Neural cell (in vitro differentiated cells): ENCODE measurements around the gene PKP1. TPM values are rescaled to one million over a fixed set of nuclear protein-coding genes. Genes with fewer than 3 reads are reported as not detected.

ENCODE experiments used
- H2AFZ ChIP-seq: fragments of 200-600, 300-800 bp; sonication (generic), shearing (Covaris generic); 2 replicates; pipeline ENCODE4 v1.6.0; 2014; ENCODE audit warnings: low read depth, mild to moderate bottlenecking, antibody characterized with exemption, low read length, moderate library complexity
- H3F3A ChIP-seq: fragments of 200-600 bp; shearing (Covaris generic); 2 replicates; pipeline ENCODE4 v1.6.1; 2016; ENCODE audit warnings: mild to moderate bottlenecking, moderate library complexity, mixed read lengths, antibody characterized with exemption, low read length; ENCODE audit not compliant: insufficient read depth, poor library complexity, severe bottlenecking
- H3K27ac ChIP-seq: fragments of 200-600, 300-800 bp; sonication (generic), shearing (Covaris generic); 2 replicates; pipeline ENCODE4 v1.5.1; 2014; ENCODE audit warnings: mild to moderate bottlenecking, low read length, moderate library complexity
- H3K27me3 ChIP-seq: fragments of 300-800, 200-600 bp; sonication (generic), shearing (Covaris generic); 2 replicates; pipeline ENCODE4 v1.6.0; 2014; ENCODE audit warnings: mild to moderate bottlenecking, low read depth, low read length, moderate library complexity; ENCODE audit not compliant: insufficient read depth
- H3K36me3 ChIP-seq: fragments of 300-800, 200-600 bp; sonication (generic), shearing (Covaris generic); 2 replicates; pipeline ENCODE4 v1.5.1; 2014; ENCODE audit warnings: mild to moderate bottlenecking, antibody characterized with exemption, low read length, moderate library complexity; ENCODE audit not compliant: insufficient read depth
- H3K4me2 ChIP-seq: fragments of 300-800, 200-600 bp; sonication (generic), shearing (Covaris generic); 2 replicates; pipeline ENCODE4 v1.6.0; 2014; ENCODE audit warnings: mild to moderate bottlenecking, low read length
- H3K4me3 ChIP-seq: fragments of 300-800, 200-600 bp; sonication (generic), shearing (Covaris generic); 2 replicates; pipeline ENCODE4 v1.5.1; 2014; ENCODE audit warnings: mild to moderate bottlenecking, low read length, moderate library complexity
- H3K79me2 ChIP-seq: fragments of 200-600 bp; shearing (Covaris generic); replicated peaks from 2 replicates; pipeline ENCODE4 v1.6.0; 2014; ENCODE audit warnings: mild to moderate bottlenecking, low read length, moderate library complexity; ENCODE audit not compliant: insufficient read depth
- H3K9ac ChIP-seq: fragments of 300-800, 200-600 bp; sonication (generic), shearing (Covaris generic); 2 replicates; pipeline ENCODE4 v1.6.1; 2016; ENCODE audit warnings: mild to moderate bottlenecking, low read length, mixed read lengths
- H3K9me2 ChIP-seq: fragments of 200-600 bp; shearing (Covaris generic); 2 replicates; pipeline ENCODE4 v1.6.1; 2016; ENCODE audit warnings: mild to moderate bottlenecking, low read length, mixed read lengths; ENCODE audit not compliant: insufficient read depth
- H3K9me3 ChIP-seq: fragments of 200-600, 300-800 bp; sonication (generic), shearing (Covaris generic); 2 replicates; pipeline ENCODE4 v1.6.1; 2016; ENCODE audit warnings: mild to moderate bottlenecking, mixed run types, low read length, moderate library complexity, mixed read lengths
- H4K20me1 ChIP-seq: fragments of 200-600 bp; shearing (Covaris generic); 2 replicates; pipeline ENCODE4 v1.6.1; 2016; ENCODE audit warnings: mild to moderate bottlenecking, mixed run types; ENCODE audit not compliant: insufficient read depth
- CTCF ChIP-seq: fragments of 450-650 bp; IDR thresholded peaks from 2 replicates; pipeline ENCODE4 v1.5.1; 2014; ENCODE audit warnings: antibody characterized with exemption, mild to moderate bottlenecking, moderate library complexity; ENCODE audit not compliant: poor library complexity, severe bottlenecking
- EP300 ChIP-seq: fragments of 450-650 bp; conservative IDR thresholded peaks from 2 replicates; pipeline ENCODE4 v1.6.1; 2014; ENCODE audit warnings: antibody characterized with exemption, mild to moderate bottlenecking, moderate library complexity; ENCODE audit not compliant: poor library complexity, severe bottlenecking
- EZH2 ChIP-seq: fragments of 200-600, 300-800 bp; shearing (Covaris generic), sonication (generic); IDR thresholded peaks from 2 replicates; pipeline ENCODE4 v1.6.1; 2014; ENCODE audit warnings: antibody characterized with exemption, low read length, borderline replicate concordance, mild to moderate bottlenecking; ENCODE audit not compliant: insufficient read depth, poor library complexity, severe bottlenecking
- MXI1 ChIP-seq: fragments of 450-650 bp; conservative IDR thresholded peaks from 2 replicates; pipeline ENCODE4 v1.6.1; 2014; ENCODE audit warnings: antibody characterized with exemption, mild to moderate bottlenecking; ENCODE audit not compliant: poor library complexity, severe bottlenecking
- POLR2AphosphoS5 ChIP-seq: IDR thresholded peaks from 2 replicates; pipeline ENCODE4 v1.6.1; 2012
- RAD21 ChIP-seq: fragments of 450-650 bp; conservative IDR thresholded peaks from 2 replicates; pipeline ENCODE4 v1.6.1; 2014; ENCODE audit warnings: antibody characterized with exemption, mild to moderate bottlenecking, moderate library complexity
- REST ChIP-seq: IDR thresholded peaks from 2 replicates; pipeline ENCODE4 v1.6.1; 2012; ENCODE audit warnings: borderline replicate concordance
- SMC3 ChIP-seq: fragments of 450-650 bp; conservative IDR thresholded peaks from 2 replicates; pipeline ENCODE4 v1.6.1; 2014; ENCODE audit warnings: antibody characterized with exemption, mild to moderate bottlenecking, moderate library complexity; ENCODE audit not compliant: poor library complexity
- TAF1 ChIP-seq: IDR thresholded peaks from 2 replicates; pipeline ENCODE4 v1.6.1; 2012; ENCODE audit warnings: low read depth
- polyA plus RNA-seq: library from polyadenylated mRNA; depleted of rRNA; stranded (reverse); fragments of >200 nt; gene quantifications from 2 replicates; pipeline ENCODE4 v1.2.3, GENCODE V29; 2014

Gene PKP1
- polyA plus RNA-seq, 1 donor from 2014 or later = not detected

GRCh38 chr1:201320168-201320788 is 37.0 kb downstream of the PKP1 start:
- Histone ChIP-seq H4K20me1 (no peaks in the 10 kb centered on the region), H3F3A (no peaks in the 10 kb centered on the region), H3K4me3 (no peak overlapping the region), H3K9me2 (no peaks in the 10 kb centered on the region), H2AFZ (no peak overlapping the region), H3K27me3 (no peaks in the 10 kb centered on the region), H3K79me2 (no peaks in the 10 kb centered on the region), H3K4me2 (no peak overlapping the region), H3K27ac (no peak overlapping the region), H3K36me3 (no peaks in the 10 kb centered on the region), H3K9ac (no peak overlapping the region), H3K9me3 (no peaks in the 10 kb centered on the region)
- no peak for TF ChIP-seq TAF1
- no peak for TF ChIP-seq EZH2
- no peak for TF ChIP-seq EP300
- TF ChIP-seq POLR2AphosphoS5 = no peak
- TF ChIP-seq SMC3 = no peak
- no peak for TF ChIP-seq REST
- TF ChIP-seq MXI1 = no peak
- TF ChIP-seq CTCF = no peak
- TF ChIP-seq RAD21 = no peak

- Histone ChIP-seq H3K9me2 (no peaks in the 10 kb centered on the region), H3K27ac (no peak overlapping the region), H3K4me3 (no peak overlapping the region), H3K27me3 (no peaks in the 10 kb centered on the region), H3K9ac (no peak overlapping the region), H3K9me3 (no peaks in the 10 kb centered on the region), H3K36me3 (no peaks in the 10 kb centered on the region), H3K79me2 (no peaks in the 10 kb centered on the region), H4K20me1 (no peaks in the 10 kb centered on the region), H3K4me2 (no peak overlapping the region), H2AFZ (no peak overlapping the region), H3F3A (no peaks in the 10 kb centered on the region)
- TF ChIP-seq EP300 = no peak
- TF ChIP-seq POLR2AphosphoS5 = no peak
- TF ChIP-seq SMC3 = no peak
- no peak for TF ChIP-seq REST
- no peak for TF ChIP-seq EZH2
- no peak for TF ChIP-seq RAD21
- no peak for TF ChIP-seq MXI1
- no peak for TF ChIP-seq CTCF
- TF ChIP-seq TAF1 = no peak
Measured at GRCh38 chr1:201321826-201322390, 38.6 kb downstream of the PKP1 start.
